ENCODE measurements around the gene KDM5B. TPM values are rescaled to one million over a fixed set of nuclear protein-coding genes. Genes with fewer than 3 reads are reported as not detected.

The KDM5B gene
- total and polyA plus RNA-seq, 9 of the 15 experiments (the other 6 are each of a cell fraction or from before 2014, with no cell fraction given), result 15.4 to 90.6 (median 57.1) TPM

- TF ChIP-seq RREB1 (CRISPR knock-in tag; IDR thresholded peaks at IDR 0.05), result no peak
- TF ChIP-seq AFF4 (CRISPR knock-in tag; IDR thresholded peaks at IDR 0.05), result peak; percentile 78; the same call in 1 of the 2 replicates
- TF ChIP-seq POLR3G (IDR thresholded peaks at IDR 0.05; ENCODE audit: extremely low read depth, insufficient read length, insufficient replicate concordance), result no peak
- peak; percentile 89 for TF ChIP-seq ZNF395 (CRISPR knock-in tag; IDR thresholded peaks at IDR 0.05)
- TF ChIP-seq PPARD (CRISPR knock-in tag; IDR thresholded peaks at IDR 0.05), result no peak
- no peak for TF ChIP-seq ZBTB43 (CRISPR knock-in tag; IDR thresholded peaks at IDR 0.05)
- TF ChIP-seq FOXP4 (CRISPR knock-in tag; IDR thresholded peaks at IDR 0.05; ENCODE audit: borderline replicate concordance), result 0 out of 2 replicates have a peak, but pooled peaks have one; percentile 59
- no peak for TF ChIP-seq ZNF384 (IDR thresholded peaks at IDR 0.05; ENCODE audit: low read depth, low read length)
- peak in 1 of 2 experiments; percentile 66; a peak in 1 of 3 replicates for TF ChIP-seq CBX3 (IDR thresholded peaks at IDR 0.05; ENCODE audit: borderline replicate concordance in 1 of 2, low read length in 2 of 2)
- TF ChIP-seq ZNF76 (CRISPR knock-in tag; IDR thresholded peaks at IDR 0.05; ENCODE audit: borderline replicate concordance), result no peak
- no peak for TF ChIP-seq ZNF134 (CRISPR knock-in tag; conservative IDR thresholded peaks at IDR 0.05)
- TF ChIP-seq BCOR (IDR thresholded peaks at IDR 0.05), result no peak
Observed at GRCh38 chr1:202692959-202693555, 115.2 kb downstream of the KDM5B start (continued).

All from K562 (cell line).